Immature natural killer cell (primary cell): ENCODE measurements around the gene BZW2. TPM values are rescaled to one million over a fixed set of nuclear protein-coding genes. Genes with fewer than 3 reads are reported as not detected.

Experiments
- DNase-seq, 3 donors: peaks; one replicate each; pipeline ENCODE4 v3.0.0; 2022; ENCODE audit warnings: mixed read lengths in 1 of 3
- H3K27ac Mint-ChIP-seq, 6 donors: one replicate each; pipeline ENCODE4 v1.8.0; 2020; ENCODE audit warnings: mixed read lengths in 6 of 6, mild to moderate bottlenecking in 5 of 6, inconsistent platforms in 4 of 6, moderate library complexity in 3 of 6
- H3K27me3 Mint-ChIP-seq, 3 donors: one replicate each; pipeline ENCODE4 v1.8.0; 2020 to 2021; ENCODE audit warnings: low read depth in 3 of 3, mild to moderate bottlenecking in 3 of 3, mixed read lengths in 3 of 3, moderate library complexity in 3 of 3, inconsistent platforms in 1 of 3
- H3K36me3 Mint-ChIP-seq, 3 donors: one replicate each; pipeline ENCODE4 v1.8.0; 2020; ENCODE audit warnings: mixed read lengths in 3 of 3, inconsistent platforms in 2 of 3, mild to moderate bottlenecking in 2 of 3
- H3K4me1 Mint-ChIP-seq, 2 donors: one replicate each; pipeline ENCODE4 v1.8.0; 2020; ENCODE audit warnings: inconsistent platforms in 2 of 2, mild to moderate bottlenecking in 2 of 2, mixed read lengths in 2 of 2, moderate library complexity in 1 of 2
- H3K4me3 Mint-ChIP-seq, 5 donors: one replicate each; pipeline ENCODE4 v1.8.0; 2020; ENCODE audit warnings: mild to moderate bottlenecking in 5 of 5, mixed read lengths in 5 of 5, inconsistent platforms in 3 of 5, moderate library complexity in 3 of 5
- H3K9me3 Mint-ChIP-seq, 6 donors: one replicate each; pipeline ENCODE4 v1.8.0; 2020; ENCODE audit warnings: mild to moderate bottlenecking in 6 of 6, mixed read lengths in 6 of 6, inconsistent platforms in 4 of 6, moderate library complexity in 3 of 6
- polyA plus RNA-seq, 3 donors: library from polyadenylated mRNA; unstranded; fragments of 300-500 nt; fragmentation: Illumina TruSeq; gene quantifications; one replicate each; pipeline ENCODE4 v1.2.3, GENCODE V29; 2021

Gene BZW2
- polyA plus RNA-seq, result 10 to 100 TPM; 35.8 to 47.8 (median 41.2) TPM

DNA sequence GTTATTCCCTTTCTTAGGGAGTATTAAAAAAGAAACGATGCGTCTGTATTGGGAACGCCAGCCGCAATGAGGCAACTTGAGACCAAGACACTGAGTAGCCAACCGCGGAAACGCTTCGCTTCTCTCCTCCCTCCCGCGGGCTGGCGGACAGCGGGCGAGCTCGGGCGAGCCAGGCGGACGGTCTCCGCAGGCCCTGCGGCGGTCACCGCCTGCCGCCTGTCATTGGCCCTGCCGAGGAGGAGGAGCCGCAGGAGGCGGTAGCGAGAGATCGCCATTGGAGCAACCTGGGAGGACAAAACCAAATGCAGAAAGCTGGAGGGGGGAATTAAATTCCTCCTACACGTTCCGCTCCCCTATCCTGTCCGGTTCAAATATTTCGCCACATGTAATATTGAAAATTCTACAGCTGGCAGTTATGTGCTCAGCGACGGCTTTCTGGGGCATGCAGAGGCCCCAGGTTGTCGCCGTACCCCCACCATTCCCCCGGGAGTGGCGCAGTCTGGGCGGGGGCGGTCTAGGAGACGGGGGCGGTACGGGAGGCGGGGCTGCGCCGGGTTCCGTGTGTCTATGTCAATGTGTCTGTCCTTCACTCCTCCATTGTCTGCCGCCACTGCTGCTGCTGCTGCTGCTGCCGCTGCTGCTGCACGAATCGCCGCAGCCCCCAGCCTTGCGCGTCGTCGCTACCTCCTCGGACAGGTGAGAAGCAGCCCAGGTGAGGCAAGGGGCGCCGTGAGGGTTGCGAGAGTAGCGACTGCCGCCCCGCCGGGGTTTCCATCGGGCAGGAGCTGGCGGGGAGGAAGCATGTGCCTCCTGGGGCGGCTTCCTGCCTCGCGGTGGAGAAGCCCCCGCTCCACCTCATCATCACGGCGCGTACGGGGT is at the start of gene BZW2, which contains the start of gene ANKMY2:
Gene BZW2, plus strand, starts transcription at position 589 of the 879 bp plus-strand sequence. CDS start 19,263 bp downstream, outside the sequence.
Gene ANKMY2, minus strand, starts transcription at position 162 of the 879 bp plus-strand sequence. CDS start 181 bp downstream, outside the sequence.
- H3K4me3 Mint-ChIP-seq, result peak within 1 kb of the TSS; percentile 96 to 100 (median 100)
- H3K27ac Mint-ChIP-seq, result peak within 1 kb of the TSS; percentile 92 to 100 (median 96)
- no peaks in the 10 kb centered on the region for H3K9me3 Mint-ChIP-seq
- H3K36me3 Mint-ChIP-seq, result no peaks in the 10 kb centered on the region
- H3K27me3 Mint-ChIP-seq, result peaks cover 7 to 18% (median 9%) of the 10 kb centered on the region in 3 donors
- H3K4me1 Mint-ChIP-seq, result peaks cover 39 to 80% of the 10 kb centered on the region in 2 donors
- peak; percentile 94 to 95 (median 95) for DNase-seq

DNA sequence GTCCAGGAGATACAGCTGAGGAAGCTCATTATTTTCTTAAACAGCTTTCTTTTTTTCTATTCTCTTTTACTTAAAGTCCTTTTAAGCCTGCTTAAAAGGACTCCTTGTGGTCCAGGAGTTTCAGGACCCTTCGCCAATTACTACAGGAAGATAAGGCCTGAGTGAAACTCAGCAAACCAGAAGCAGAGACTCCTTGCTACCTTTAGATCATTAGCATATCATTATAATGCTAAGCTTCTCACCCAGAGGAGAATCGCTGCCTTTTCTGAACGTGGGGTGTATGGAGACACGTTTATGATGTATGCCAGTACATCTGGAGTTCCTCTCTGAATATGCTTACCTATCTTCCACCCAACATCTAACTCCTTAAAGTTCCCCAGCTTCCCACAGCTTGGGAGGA is 48.0 kb upstream of the BZW2 start:
- Mint-ChIP-seq H3K9me3 (no peaks in the 10 kb centered on the region), H3K36me3 (peaks cover 30 to 47% (median 35%) of the 10 kb centered on the region in 3 donors), H3K4me1 (no peaks in the 10 kb centered on the region), H3K27me3 (no peaks in the 10 kb centered on the region), H3K27ac (peak overlapping the region in 1 of 6 donors; percentile 6), H3K4me3 (no peak overlapping the region)
- DNase-seq, result no peak

DNA sequence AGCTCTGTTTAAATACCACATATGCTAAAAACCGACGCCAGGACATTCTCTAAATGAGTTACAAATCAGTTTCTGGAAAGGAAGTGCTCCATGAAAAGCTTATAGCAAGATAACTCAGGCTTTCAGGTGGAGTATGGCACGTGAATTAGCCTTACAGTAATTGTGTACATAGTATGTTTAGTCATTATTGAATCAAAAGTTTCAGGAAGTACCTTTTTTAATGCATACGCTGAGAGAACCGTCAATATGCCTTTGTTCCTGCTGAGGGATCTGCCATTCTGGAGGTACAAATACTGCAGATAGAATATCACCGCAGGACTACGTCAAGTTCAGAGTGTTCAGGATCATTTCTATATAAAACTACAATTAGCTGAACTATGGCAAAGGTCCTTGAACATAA is 46.1 kb upstream of the BZW2 start:
- no peak for DNase-seq
- Mint-ChIP-seq H3K27me3 (no peaks in the 10 kb centered on the region), H3K4me3 (no peak overlapping the region), H3K4me1 (no peaks in the 10 kb centered on the region), H3K36me3 (peaks cover 36 to 61% (median 36%) of the 10 kb centered on the region in 3 donors), H3K9me3 (no peaks in the 10 kb centered on the region), H3K27ac (no peak overlapping the region)

DNA sequence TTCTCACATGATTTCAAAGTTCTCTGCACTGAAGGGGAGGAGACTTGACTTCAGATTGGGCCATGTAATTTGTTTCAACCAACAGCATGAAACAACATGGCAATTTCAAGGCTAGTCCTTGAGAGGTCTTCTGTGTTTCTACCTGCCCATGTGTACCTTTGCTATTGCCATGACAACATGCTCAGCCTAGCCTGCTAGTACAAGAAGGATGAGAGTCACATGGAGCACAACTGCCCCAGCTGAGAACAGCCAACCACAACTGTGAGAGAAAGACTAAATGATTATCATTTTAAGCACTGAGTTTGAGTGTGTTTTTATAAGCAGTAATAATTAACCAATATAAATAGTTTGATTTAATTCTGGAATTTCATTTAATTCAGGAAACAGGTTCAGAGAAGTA is 42.3 kb upstream of the BZW2 start:
- Mint-ChIP-seq H3K27me3 (no peaks in the 10 kb centered on the region), H3K4me1 (no peaks in the 10 kb centered on the region), H3K36me3 (peaks cover 27 to 65% (median 45%) of the 10 kb centered on the region in 3 donors), H3K4me3 (no peak overlapping the region), H3K9me3 (no peaks in the 10 kb centered on the region), H3K27ac (no peak overlapping the region)
- no peak for DNase-seq

DNA sequence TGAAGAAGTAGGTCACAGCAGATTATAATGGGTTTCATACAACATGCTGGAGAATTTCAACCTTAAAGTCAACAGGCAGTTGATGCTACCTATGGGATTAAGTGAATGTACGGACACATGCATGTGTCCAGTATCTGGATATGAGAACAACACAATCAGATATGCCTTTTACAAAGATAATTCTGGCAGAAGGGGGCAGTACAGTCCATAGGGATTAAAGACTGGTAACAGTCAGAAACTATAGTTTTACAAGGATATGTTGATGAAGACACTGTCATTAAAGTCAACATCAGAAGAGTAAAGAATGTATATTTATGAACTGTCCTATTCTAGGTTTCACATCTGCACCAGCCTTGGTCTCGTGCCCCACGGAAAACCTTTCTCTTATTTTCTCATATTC is 41.9 kb upstream of the BZW2 start:
- no peaks in the 10 kb centered on the region for H3K4me1 Mint-ChIP-seq
- peaks cover 24 to 65% (median 43%) of the 10 kb centered on the region in 3 donors for H3K36me3 Mint-ChIP-seq
- no peak overlapping the region for H3K4me3 Mint-ChIP-seq
- no peak for DNase-seq
- H3K9me3 Mint-ChIP-seq, result no peaks in the 10 kb centered on the region
- H3K27me3 Mint-ChIP-seq, result no peaks in the 10 kb centered on the region
- no peak overlapping the region for H3K27ac Mint-ChIP-seq

DNA sequence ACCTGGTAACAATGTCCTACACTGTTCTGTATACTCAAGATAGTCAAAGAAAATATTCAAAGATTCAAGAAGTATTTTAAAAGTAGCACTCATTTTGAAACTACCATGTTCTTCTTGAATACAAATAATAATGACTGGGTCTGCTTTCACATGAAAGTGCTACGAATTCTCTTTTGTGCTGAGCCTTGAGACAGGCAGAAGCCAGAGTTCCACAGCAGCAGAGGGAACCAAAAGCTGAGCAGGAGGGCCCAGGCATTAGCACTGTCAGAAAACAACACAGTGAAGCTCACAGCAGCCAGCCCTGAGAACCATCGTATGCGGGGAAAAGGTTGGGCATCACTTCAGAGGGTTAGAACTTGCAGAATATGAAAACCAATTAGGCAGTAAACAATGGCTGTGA is 39.3 kb upstream of the BZW2 start:
- Mint-ChIP-seq H3K4me3 (no peak overlapping the region), H3K27ac (no peak overlapping the region), H3K9me3 (no peaks in the 10 kb centered on the region), H3K36me3 (peaks cover 17 to 54% (median 48%) of the 10 kb centered on the region in 3 donors), H3K4me1 (no peaks in the 10 kb centered on the region), H3K27me3 (no peaks in the 10 kb centered on the region)
- no peak for DNase-seq

DNA sequence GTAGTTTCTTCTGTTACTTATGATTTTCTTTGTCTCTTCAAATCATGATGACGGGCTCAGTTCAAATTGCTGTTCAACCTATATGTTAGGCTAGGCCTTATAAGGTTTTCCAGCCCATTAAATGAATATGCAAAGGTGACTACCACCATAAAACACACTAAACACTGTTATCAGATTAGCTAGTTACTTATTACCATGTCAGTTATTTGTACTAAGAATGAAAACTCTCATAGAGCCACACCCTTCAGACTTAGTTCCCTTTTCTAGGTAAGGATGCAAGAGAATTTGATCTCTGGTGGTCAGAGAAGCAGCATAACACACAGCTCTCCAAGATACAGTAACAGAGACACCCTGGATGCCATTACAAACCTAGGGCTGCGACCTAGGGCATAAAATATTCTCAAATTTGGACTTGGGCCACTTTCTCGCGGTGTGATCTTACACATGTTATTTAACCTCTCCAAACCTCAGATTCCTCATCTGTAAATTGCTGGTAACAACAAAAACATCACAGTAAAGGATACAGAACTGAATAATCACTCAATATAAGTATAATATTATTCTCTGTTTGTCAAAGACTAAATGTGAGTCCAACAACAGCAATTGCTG is 36.0 kb upstream of the BZW2 start:
- peaks cover 13 to 41% (median 34%) of the 10 kb centered on the region in 3 donors for H3K36me3 Mint-ChIP-seq
- H3K9me3 Mint-ChIP-seq, result no peaks in the 10 kb centered on the region
- H3K27ac Mint-ChIP-seq, result no peak overlapping the region
- no peak overlapping the region for H3K4me3 Mint-ChIP-seq
- no peaks in the 10 kb centered on the region for H3K27me3 Mint-ChIP-seq
- no peak for DNase-seq
- no peaks in the 10 kb centered on the region for H3K4me1 Mint-ChIP-seq

DNA sequence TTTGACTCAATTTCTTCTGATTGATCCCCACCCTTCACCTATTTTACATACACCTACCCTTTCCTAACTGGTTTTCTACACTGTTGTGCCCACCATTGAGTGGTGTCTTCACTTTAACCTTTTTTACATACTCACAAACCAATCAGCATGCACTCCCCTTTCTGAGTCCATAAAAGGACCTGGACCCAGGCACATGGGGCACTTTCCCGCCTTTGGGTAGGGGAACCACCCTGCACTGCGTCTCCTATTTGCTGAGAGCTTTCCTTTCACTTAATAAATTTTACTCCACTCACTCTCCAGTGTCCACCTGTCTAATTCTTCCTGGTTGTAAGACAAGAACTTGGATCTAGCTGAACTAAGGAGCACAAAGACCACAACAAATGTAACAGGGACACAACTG is 34.3 kb upstream of the BZW2 start:
- H3K9me3 Mint-ChIP-seq, result no peaks in the 10 kb centered on the region

DNA sequence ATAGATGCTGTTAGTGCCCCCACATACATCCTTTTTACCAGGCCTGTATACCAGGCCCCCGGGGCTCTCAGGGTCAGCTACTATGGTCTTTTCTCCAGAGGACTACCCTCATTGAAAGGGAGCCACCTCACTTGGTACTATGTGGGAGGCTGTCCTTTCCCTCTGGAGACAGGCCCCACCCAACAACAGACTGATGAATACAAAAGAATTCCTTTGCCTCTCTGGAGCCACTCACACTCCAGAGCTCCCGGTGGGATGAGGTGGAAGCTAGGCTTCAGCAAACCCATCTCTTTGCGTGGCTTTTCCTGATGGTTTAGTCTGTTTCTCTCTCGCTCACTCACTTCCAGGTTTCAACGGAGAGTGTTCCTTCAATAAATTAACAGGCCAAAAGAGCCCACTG is 30.8 kb upstream of the BZW2 start:
- Mint-ChIP-seq H3K9me3 (no peaks in the 10 kb centered on the region), H3K27me3 (peaks cover 0 to 2% (median 0%) of the 10 kb centered on the region in 3 donors), H3K4me1 (no peaks in the 10 kb centered on the region), H3K36me3 (peaks cover 32 to 47% (median 36%) of the 10 kb centered on the region in 3 donors), H3K4me3 (no peak overlapping the region), H3K27ac (peak overlapping the region in 1 of 6 donors; percentile 31)
- DNase-seq, result no peak

More for the DNA sequence above, 34.3 kb upstream of the BZW2 start:
- H3K4me3 Mint-ChIP-seq, result no peak overlapping the region
- H3K27me3 Mint-ChIP-seq, result no peaks in the 10 kb centered on the region
- no peaks in the 10 kb centered on the region for H3K4me1 Mint-ChIP-seq
- no peak for DNase-seq
- H3K36me3 Mint-ChIP-seq, result peaks cover 19 to 46% (median 38%) of the 10 kb centered on the region in 3 donors
- H3K27ac Mint-ChIP-seq, result peak overlapping the region in 1 of 6 donors; percentile 26

DNA sequence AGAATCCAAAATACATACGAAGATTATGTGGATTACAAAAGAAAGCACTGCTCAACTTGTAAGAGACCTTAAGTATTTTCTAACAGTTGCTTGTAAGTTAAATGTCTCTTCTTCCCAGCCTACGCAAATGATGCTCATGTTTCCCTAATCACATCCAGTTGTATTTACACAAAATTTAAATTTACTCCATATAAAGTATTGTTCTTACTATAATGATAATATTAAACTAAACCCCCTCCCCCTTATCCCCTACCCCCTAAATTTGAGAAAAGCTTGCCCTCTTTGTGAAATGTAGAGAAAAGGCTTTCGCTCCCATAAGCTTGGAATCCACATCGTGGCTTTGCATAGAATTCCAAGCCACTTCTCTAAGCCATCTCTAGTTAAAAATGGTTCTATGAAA is 29.9 kb upstream of the BZW2 start:
- Mint-ChIP-seq H3K27me3 (peaks cover 0 to 2% (median 0%) of the 10 kb centered on the region in 3 donors), H3K27ac (no peak overlapping the region), H3K4me1 (no peaks in the 10 kb centered on the region), H3K9me3 (no peaks in the 10 kb centered on the region), H3K4me3 (no peak overlapping the region), H3K36me3 (peaks cover 33 to 55% (median 38%) of the 10 kb centered on the region in 3 donors)
- DNase-seq, result no peak

DNA sequence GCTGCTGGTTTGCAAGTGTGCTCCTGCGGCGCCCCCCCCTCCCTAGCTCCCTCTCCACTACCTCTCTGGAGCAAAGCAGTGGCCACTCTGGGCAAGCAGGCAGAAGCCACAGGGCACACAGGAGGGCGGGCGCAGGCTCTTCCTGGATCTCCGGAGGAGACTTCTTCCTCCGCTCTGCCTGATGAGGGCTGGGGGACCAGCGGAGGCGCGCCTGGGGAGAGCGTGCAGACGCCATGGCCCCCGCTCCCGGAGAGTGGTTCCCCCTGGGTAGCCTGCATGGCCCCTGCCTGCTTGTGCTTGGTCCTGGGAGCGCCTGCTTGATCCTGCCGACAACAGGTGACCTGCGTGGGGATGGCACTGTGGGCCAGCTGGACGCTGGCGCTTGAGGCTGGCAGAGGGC is 29.4 kb upstream of the BZW2 start:
- Mint-ChIP-seq H3K27me3 (peaks cover 0 to 2% (median 0%) of the 10 kb centered on the region in 3 donors), H3K27ac (no peak overlapping the region), H3K9me3 (no peaks in the 10 kb centered on the region), H3K4me3 (no peak overlapping the region), H3K36me3 (peaks cover 36 to 60% (median 41%) of the 10 kb centered on the region in 3 donors), H3K4me1 (no peaks in the 10 kb centered on the region)
- DNase-seq, result no peak

DNA sequence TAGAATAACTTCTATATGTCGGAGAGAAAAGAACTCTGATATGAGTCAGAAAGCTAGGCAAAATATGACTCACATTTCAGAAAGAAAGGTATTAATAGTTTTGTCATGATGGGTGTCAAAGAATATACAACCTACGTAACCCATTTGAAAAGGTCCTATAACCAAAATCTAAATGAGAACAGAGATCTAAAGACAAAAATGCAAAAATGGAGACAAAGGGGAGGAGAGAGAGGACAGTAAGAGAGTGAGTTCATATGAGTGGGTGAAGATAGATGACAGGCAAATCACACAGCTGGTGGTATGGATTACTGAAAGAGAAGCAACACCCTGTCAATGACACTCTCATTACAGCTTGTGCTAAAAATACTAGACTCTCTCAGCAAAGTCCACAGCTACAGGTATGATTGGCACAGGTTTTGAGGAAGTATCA is 26.0 kb upstream of the BZW2 start:
- H3K27me3 Mint-ChIP-seq, result peaks cover 0 to 2% (median 0%) of the 10 kb centered on the region in 3 donors
- peaks cover 49 to 68% (median 50%) of the 10 kb centered on the region in 3 donors for H3K36me3 Mint-ChIP-seq
- H3K9me3 Mint-ChIP-seq, result no peaks in the 10 kb centered on the region
- H3K4me3 Mint-ChIP-seq, result no peak overlapping the region
- no peak for DNase-seq
- no peaks in the 10 kb centered on the region for H3K4me1 Mint-ChIP-seq
- no peak overlapping the region for H3K27ac Mint-ChIP-seq

DNA sequence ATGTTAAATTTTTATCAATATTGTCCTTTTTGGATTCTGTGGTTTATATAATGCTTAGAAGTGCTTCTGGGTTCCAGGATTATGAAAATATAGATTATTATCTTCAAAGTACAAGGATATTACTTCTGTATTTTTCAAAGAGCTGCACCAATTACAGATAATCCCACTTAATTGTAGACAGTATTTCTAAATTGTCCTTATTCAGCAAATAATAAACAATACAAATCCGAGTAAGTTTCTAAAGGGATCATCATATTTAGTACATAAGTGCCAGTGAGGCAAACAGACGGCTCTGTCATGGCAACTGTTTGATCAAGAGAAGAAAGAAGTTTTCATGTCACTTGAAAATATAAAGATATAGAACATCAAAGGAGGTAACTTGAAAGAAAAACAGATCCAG is 19.6 kb upstream of the BZW2 start:
- DNase-seq, result no peak
- H3K36me3 Mint-ChIP-seq, result peaks cover 15 to 39% (median 29%) of the 10 kb centered on the region in 3 donors

DNA sequence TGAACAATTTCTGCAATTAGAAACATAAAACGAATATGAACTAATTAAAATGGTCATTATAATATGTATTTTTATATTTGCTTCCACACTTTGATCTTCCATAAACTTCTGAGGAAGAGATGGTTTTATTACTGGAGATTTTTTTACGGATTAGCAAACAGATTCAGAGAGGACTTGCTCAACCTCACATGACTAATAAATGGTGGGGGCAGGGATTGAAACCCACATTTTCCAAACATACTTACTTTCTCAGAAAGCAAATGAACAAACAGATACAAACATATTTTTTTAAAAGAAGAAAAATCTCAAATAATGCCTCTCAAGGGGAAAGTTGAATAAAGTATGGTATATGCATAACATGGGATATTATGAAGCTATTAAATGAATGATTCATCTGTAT is 18.7 kb upstream of the BZW2 start:
- no peak for DNase-seq
- H3K4me1 Mint-ChIP-seq, result no peaks in the 10 kb centered on the region
- peaks cover 19 to 40% (median 27%) of the 10 kb centered on the region in 3 donors for H3K36me3 Mint-ChIP-seq
- H3K4me3 Mint-ChIP-seq, result no peak overlapping the region
- no peak overlapping the region for H3K27ac Mint-ChIP-seq
- H3K9me3 Mint-ChIP-seq, result no peaks in the 10 kb centered on the region
- H3K27me3 Mint-ChIP-seq, result peaks cover 0 to 2% (median 0%) of the 10 kb centered on the region in 3 donors

More for the DNA sequence above, 19.6 kb upstream of the BZW2 start:
- Mint-ChIP-seq H3K27me3 (no peaks in the 10 kb centered on the region), H3K27ac (no peak overlapping the region), H3K4me3 (no peak overlapping the region), H3K9me3 (no peaks in the 10 kb centered on the region), H3K4me1 (no peaks in the 10 kb centered on the region)
